HG02798 (cell line): ENCODE results near the gene ERBB4.
A peak's percentile ranks its signal among the peaks of the same experiment; 100 is the strongest.

Source experiments
- ATAC-seq: cut with Tn5 transposase; IDR thresholded peaks from one replicate; pipeline ENCODE4 v1.9.1; 2021; ENCODE audit warnings: mild to moderate bottlenecking; ENCODE audit not compliant: unreplicated experiment, poor library complexity

ERBB4 gene

DNA sequence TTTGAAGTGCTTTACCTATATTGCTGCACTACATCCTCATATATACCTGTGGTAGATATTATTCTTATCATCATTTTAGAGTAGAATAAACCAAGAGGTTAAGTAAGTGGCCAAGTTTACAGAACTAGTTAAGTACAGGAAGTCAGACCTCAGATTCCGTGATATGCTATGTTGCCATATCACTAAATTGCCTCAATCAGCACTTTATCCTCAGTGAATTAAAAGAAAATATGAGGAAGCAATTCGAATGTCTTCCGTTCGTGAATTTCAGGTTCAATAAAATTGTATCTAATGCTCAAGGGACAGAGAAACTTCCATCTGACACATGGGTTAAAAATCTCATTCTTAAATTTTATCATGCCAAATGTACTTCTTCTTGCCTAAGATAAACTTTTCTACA, 1133.6 kb downstream of the ERBB4 start:
- ATAC-seq = no peak

DNA sequence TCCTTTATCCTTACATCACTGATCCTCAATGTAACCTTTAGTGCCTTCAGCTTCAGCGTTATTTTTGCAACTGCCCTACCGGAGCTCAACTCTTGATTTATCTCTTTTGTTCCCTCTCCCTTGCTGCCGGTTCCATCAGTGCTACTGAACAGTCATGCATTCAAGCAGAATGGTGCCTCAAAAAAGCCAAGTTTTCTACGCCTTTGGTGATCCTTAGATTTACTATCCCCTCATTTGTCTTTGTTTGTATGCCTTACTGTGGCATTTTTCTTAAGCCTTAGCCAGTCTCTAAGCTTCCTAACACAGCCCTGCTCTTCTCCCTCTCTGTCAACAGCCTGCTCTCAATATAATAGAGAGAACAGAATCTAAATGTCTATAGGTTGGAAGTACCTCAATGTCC, 1134.5 kb downstream of the ERBB4 start:
- ATAC-seq = no peak

DNA sequence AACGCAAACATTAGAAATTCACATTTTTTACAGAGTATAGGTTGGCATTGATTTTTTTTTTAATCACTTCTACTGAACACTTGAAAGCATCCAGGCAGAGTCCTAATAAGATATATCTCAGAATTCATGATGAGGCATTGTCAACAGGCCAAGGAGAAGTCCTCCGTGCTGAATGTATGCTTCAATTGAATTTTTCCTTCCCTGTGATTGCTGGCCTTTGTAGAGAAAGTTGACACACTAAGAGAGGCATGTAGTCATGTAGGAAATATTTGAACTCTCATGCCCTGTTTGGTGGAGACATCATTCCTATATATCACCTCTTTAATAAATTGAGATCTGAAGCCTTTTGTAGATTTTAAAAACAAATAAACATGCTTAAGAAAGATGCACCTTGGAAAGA, 1137.3 kb downstream of the ERBB4 start:
- no peak for ATAC-seq

DNA sequence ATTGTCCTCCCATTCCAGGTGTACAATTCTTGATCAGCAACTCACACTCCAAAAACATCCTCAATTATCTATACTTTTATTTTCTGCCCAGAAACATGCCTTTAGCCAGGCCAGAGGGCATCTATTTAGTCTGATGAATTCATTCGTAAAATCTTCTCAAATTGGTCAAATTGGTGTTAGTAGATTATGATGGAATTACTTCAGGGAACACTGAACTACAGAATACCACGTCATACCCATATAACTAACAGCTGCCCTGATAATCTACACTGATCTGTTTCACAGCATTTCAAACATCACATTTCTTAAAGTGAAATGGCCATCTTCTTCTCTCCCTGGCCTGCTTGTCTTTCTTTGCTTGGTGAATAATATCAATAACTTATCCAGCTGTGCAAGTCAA, 1140.8 kb downstream of the ERBB4 start:
- ATAC-seq = no peak

DNA sequence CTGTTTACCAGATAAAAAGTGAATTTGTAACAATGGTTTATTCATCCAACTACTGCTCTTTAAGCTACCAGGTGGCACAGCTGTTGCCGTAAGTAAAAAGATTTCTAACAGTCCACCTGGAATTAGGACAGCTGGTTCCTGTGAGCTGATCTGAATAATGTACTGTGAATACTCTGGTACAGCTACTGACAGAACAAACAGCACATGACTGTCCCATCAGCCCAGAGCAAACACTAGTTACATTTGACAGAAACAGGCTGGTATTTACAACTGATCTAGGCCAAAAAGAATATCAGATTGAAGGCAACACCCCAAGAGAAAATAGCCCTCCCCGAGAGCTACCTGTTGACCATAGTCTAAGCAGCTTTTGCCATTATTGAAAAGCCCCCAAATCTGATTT, 1141.8 kb downstream of the ERBB4 start:
- ATAC-seq = no peak

DNA sequence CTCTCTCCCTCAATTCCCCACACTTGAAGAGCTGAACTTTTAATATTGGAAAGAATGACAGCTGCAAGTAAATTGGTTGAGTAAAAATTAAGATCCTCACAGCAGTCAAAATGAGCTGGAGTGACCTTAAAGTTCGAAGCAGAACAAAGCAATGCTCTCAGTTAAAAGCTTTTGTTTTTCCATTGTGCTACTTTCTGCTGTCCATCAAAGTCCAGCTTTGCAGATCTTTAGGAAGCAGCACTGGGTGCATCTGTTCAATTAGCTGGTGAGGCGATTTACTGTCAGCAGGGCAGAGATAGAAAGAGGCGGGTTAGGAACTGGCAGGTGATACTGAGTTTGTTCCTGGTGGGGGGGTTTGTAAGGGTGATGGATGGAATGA, 1147.4 kb downstream of the ERBB4 start:
- no peak for ATAC-seq

DNA sequence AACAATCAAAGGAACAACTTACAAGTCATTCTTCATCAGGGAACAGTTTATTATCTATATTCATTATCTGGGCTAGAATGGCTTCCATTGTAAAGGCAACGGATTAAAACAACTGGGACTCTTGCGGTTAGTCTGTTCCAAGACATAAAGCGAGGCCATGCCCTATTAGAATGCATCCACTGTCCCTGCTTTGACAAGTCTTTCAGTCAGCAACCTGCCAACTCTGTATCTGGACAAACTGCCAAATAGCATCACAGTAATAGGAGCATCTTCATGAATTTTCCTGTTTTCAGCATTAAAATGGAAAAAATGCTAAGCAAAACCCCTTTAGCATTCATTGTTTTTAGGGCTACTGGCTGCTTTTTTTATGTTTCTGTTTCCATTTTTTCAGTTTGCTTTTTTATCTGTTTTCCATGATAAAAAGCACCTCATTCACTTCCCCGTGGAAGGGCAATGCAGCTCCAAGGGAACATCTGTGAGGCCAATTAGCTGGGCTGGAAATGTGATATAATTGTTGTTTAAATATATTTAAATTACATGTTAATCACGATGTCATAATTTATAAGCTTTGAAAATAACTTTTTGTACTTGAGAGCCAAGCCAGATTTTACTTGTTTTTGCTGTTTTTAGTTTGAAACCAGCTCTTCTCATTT, 1147.9 kb downstream of the ERBB4 start:
- ATAC-seq = no peak

DNA sequence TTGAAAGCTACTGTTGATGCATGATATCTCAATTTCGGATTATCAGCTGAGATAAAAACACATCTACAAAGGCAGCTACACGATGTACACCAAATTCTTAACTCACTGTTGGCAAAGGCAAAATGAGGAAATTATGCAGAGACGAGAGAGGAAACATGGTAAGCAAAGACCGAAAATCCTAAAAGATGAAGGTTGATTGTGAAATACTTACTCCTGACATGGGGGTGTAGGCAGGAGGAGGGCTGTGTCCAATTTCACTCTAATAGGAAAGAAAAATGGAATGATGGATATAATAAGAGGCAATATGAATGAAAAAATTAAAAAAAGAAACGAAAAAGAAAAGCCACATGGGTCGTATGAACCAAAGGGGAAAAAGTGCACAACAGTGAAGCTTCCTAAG, 1150.9 kb downstream of the ERBB4 start:
- ATAC-seq = no peak

DNA sequence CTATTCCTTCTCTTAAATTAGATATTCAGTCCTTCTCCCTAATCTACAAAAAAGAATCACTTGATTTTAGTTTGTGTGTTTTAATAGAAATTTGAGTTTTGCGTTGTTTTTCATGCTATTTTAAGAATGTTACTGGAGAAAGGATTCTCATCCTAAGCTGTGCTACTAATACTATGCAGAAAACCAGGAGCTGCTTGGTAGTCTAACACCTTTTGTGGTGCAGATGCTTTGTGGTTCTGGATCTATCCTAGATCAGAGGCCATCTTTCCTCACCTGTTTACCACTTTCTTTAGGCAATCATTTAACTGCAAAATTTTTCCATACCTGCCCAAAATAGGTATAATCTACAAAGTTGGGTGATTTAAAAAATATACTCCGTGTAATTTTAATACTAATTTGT, 1158.6 kb downstream of the ERBB4 start:
- ATAC-seq = no peak

DNA sequence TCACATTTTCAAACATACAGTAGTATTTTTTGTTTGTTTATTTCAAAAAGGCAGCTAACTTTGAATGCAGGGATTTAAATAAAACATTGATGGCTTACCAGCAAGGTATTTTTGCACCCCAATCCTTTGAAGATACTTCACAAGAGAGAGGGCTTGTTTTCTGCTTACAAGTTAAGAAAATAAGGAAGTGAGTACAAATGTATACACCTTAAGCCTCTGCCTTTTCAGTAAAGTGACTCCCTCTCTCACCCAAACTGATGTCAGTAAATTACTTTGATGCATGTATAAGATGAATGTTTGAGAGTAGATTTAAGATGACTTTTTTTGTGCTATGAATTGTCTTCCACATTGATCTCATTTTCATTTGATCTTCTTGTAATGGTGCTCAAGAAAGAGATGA, 1162.2 kb downstream of the ERBB4 start:
- no peak for ATAC-seq

DNA sequence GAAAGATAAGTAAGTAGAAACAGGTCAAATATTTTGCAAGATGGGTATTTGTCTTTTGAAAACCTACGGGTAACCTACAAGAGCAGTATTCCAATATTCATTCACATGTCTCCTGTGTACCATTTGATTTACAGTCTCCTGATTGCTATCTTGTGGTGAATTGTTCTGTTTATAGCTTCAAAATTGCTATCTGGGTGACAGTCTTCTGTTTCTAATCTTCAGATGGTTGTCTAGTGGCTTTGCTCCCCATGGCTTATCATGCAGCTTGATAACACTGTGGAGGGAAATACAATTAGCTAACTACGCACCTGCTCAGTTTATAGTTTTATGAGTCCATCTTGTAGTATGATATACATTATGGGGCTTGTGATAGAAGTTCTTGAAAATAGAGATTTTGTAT, 1165.4 kb downstream of the ERBB4 start:
- ATAC-seq = no peak

DNA sequence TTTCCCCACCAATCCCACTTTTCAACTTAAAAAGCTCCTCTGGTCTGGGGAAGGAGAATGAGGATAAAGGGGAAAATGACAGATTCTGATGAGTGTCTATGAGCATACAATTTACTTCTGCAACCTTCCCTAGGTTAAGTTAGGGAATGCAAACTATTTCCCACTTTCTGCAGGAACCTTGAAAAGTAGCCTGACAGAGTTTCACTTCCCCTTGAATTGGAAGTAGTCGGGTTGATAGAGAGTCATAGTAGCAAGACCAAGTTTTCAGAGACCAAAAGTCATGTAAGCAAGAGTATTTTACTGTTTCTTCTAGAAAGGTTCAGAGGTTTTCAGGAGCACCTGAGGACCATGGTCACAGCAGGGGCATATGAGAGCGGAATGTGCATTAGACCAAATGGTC, 1167.1 kb downstream of the ERBB4 start:
- ATAC-seq = no peak

DNA sequence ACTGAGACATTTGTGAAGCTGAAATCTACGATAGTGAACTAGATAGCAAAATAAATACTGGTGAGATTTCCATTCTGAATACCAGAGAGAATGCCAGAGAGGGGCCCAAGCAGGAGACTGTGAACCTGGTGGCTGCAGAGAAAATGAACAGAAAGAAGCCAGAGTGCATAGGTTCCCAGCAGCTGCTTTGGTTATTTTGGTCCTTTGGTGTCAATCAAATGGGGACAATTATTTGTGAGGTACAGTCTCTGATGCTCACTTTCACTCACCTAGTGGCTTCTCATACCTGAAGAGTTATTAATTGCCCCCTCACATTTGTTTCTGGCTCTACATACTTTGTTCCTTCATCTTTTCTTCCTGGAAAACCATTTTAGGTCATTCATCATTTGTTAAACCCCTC, 1170.1 kb downstream of the ERBB4 start:
- no peak for ATAC-seq

DNA sequence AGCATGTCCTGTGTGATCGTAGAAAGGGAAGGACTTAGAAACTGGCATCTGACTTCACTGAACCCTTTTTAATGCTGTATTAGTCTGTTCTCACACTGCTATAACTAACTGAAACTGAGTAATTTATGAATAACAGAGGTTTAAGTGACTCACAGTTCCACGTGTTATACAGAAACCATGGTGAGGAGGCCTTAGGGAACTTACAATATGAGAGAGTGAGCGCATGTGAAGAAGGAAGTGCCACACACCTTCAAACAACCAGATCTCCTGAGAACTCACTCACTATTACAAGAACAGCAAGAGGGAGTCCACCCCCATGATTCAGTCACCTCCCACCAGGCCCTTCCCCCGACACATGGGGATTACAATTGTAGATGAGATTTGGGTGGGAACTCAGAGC, 1170.9 kb downstream of the ERBB4 start:
- ATAC-seq = peak; percentile 95

DNA sequence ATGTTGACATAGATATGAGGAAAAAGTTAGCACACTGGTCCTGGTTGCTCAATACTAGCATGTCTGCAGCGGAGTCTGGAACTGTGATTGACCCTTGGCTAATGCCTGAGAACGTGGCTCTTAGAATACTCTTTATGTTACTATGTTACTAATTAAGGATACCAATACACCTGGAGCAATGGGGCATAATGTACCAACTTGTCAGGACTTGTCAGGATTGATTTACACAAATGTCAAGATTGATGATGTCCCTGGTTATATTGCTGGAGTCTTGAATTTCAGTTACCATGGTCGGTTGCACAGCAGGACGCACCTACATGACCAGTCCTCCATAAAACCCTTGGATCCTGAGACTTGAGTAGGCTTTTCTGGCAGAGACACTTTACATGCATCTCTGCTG, 1171.3 kb downstream of the ERBB4 start:
- no peak for ATAC-seq

DNA sequence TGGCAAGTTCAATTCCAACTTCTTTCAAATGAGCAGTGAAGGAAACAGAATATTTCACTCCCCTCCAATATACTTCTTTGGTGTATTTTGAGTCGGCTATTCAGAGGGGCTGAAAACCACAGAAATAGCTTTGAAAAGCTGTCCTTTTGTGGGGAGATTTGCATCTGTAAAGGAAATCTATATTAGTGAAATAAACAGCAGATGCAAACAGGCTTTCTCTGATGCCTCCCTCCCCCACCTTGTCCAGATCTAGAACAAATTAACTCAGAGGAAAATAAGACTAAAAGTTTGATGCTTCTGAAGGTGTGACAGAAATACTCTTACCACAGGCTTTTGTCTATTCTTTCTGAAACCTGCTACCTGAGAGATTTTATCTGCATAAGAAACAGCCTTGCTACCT, 1173.7 kb downstream of the ERBB4 start:
- no peak for ATAC-seq

DNA sequence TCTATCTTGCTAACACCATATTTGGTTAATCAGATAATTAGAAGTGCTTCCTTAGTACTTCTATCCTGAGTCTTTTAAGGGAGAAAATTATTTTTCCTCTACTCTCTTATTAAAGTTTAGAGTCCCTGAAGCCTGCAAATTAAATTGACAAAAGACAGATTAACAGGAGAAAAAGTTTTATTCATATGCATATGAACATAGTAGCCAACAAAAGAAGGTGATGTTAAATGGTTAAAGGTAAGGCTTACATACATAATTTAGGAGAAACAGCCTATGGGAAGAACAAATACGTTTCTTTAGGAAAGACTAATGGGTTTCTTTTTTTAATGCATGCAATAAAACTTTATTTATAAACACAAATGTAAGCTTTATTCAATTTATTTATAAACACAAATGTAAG, 1177.2 kb downstream of the ERBB4 start:
- ATAC-seq = no peak

DNA sequence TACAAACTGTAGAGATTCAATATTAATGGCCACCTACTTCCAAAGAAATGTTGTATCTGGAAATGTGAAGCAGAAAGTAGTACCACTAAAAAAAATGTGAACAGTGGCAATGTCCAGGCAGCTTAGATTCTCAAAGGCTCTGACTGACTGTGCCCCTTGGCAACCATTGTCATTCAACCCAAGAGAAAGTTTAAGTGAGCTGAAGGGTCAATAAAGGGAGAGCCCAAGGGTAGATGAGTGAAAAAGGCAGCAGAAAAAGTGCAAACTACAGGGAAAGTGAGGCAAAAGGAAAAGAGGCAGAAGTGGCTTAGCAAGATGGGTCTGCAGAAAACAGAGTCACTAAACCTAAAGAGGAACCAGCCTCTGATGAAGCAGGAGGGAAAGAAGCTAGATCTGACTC, 1179.3 kb downstream of the ERBB4 start:
- no peak for ATAC-seq

DNA sequence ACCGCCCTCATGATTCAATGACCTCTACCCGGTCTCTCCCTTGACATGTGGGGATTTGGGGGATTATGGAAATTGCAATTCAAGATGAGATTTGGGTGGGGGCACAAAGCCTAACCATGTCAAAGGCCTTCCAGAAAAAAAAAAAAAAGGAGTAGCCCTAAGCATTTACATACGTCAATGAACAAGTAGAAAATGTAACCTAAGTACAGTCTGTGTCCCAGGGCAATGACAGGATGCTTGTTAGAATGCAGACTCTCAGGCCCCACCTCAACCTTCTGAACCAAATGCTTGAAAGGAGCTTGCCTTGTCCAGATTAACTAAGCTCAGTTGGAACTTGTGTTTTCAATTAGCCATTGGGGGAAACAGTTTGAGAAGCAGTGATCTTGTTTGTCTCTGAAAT, 1180.1 kb downstream of the ERBB4 start:
- ATAC-seq = no peak

DNA sequence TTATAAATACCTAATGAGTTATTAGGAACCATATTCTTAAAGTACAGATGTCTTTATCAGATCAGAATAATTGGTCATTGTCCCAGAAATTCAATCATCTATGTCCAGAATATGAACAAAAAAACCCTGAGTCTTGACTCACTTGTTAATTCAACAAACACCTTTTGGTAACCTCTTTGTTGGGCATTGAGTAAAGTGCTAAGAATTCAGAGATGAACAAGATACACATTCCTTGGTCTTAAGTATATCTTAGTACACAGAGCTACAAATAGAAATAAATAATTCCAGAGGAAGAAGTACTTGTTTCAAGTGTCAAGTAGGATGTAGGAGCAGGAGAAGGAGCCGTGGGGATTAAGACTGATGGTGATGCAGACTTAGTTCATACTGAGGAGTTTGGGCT, 1184.1 kb downstream of the ERBB4 start:
- ATAC-seq = no peak

DNA sequence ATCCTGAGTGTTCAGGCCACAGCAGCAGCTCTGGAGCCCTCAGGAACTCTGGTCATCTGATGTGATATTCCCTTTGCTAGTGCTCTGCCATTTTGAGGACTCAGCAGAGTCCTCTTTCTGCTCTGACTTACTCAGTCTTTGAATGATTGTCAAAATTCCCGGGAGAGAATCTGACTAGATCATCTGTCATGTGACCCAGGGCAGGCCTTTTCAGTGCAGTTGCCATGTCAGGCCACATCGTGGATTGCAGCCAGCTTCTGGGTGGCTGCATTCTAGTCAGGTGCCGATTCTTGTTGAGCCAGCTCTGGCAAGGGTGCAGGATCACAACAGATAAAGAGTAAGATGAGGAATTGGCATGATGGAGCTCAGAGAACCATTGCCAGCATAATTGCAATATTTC, 1186.6 kb downstream of the ERBB4 start:
- ATAC-seq = no peak

DNA sequence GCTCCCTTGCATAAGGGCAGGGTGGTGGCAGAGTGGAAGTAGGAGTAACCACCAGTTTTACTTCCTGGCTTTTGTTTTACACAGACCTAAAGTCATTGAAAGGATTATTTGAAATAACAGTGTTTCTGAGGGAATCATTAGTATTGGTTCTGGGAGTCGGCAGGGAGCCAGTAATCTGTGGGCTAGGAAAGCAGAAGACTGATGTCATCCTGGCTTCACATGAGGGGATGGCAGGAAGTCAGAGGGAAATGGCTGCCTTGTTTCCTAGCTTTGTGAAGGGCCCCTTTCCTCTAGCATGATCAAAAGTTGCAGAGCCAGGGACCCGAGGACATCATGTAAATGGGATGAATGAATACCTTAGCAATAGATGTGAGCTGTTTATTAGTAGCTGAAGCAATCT, 1189.6 kb downstream of the ERBB4 start:
- ATAC-seq = no peak

DNA sequence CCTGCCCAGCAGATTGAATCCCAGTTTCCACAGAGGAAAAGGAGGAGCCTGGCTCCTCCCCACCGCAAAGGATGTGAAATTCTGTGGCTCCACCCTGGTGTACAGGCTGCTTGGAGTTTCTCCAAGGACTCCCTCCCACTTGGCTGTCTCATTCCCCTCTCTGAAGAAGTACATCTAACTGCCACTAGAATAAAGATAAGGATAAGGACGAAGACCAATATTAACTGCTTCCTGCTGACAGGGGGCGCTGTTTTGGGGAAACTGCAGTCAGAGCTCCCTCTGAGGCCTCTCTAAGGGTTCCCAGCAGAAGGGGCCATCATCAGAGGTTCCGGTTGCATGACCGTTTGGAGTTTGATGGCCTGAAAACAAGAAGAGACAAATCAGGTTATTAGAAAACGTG, 1191.3 kb downstream of the ERBB4 start:
- ATAC-seq = no peak
